GM18511 (cell line): ENCODE data around the gene NAA80.

Source experiments
- ATAC-seq: cut with Tn5 transposase; IDR thresholded peaks from one replicate; pipeline ENCODE4 v1.9.1; 2021; ENCODE audit warnings: mild to moderate bottlenecking, moderate library complexity; ENCODE audit not compliant: unreplicated experiment

Gene NAA80

GRCh38 chr3:50259432-50260026 lies 39.7 kb downstream of the NAA80 start:
- peak; percentile 38 for ATAC-seq

- ATAC-seq, result no peak
These were observed 40.2 kb downstream of the NAA80 start for GRCh38 chr3:50258979-50259378.

- no peak for ATAC-seq
These were observed 41.0 kb downstream of the NAA80 start for GRCh38 chr3:50258029-50258680.

GRCh38 chr3:50256978-50257890 lies 42.0 kb downstream of the NAA80 start:
- no peak for ATAC-seq

- no peak for ATAC-seq
These were observed 44.0 kb downstream of the NAA80 start for GRCh38 chr3:50255251-50255615.

GRCh38 chr3:50254577-50255250 lies 44.5 kb downstream of the NAA80 start:
- no peak for ATAC-seq

- no peak for ATAC-seq
These were observed 48.0 kb downstream of the NAA80 start for GRCh38 chr3:50251220-50251619.

GRCh38 chr3:50250514-50250913 lies 48.7 kb downstream of the NAA80 start:
- ATAC-seq, result no peak

- no peak for ATAC-seq
These were observed 49.7 kb downstream of the NAA80 start for GRCh38 chr3:50249457-50249856.

- ATAC-seq, result no peak
These were observed 50.8 kb downstream of the NAA80 start for GRCh38 chr3:50248387-50248786.

- peak; percentile 64 for ATAC-seq
These were observed 52.7 kb downstream of the NAA80 start for GRCh38 chr3:50246517-50246954.
